WTC11 (cell line): ENCODE results near the gene TMEM92.

ENCODE experiments used
- CTCF ChIP-seq: fragments of 200-600 bp; IDR thresholded peaks from 2 replicates; pipeline ENCODE4 v1.8.0; 2022; ENCODE audit warnings: antibody characterized with exemption
- E2F1 ChIP-seq: sonication (generic); formaldehyde crosslinking; IDR thresholded peaks from 2 replicates; pipeline ENCODE4 v1.8.0; 2022; ENCODE audit warnings: mild to moderate bottlenecking, missing genetic modification reagents
- ESRRA ChIP-seq: sonication (generic); formaldehyde crosslinking; IDR thresholded peaks from 2 replicates; pipeline ENCODE4 v1.8.1; 2022; ENCODE audit warnings: mild to moderate bottlenecking, missing genetic modification reagents, borderline replicate concordance
- FOXK1 ChIP-seq: sonication (generic); formaldehyde crosslinking; IDR thresholded peaks from 2 replicates; pipeline ENCODE4 v1.8.0; 2022; ENCODE audit warnings: mild to moderate bottlenecking, moderate library complexity, missing genetic modification reagents
- MLX ChIP-seq: sonication (generic); formaldehyde crosslinking; IDR thresholded peaks from 2 replicates; pipeline ENCODE4 v1.8.1; 2023; ENCODE audit warnings: mild to moderate bottlenecking, missing genetic modification reagents, moderate library complexity
- NR1H2 ChIP-seq: sonication (generic); formaldehyde crosslinking; IDR thresholded peaks from 2 replicates; pipeline ENCODE4 v1.9.0; 2021; ENCODE audit warnings: mild to moderate bottlenecking, moderate library complexity, missing genetic modification reagents
- NR2C2 ChIP-seq: sonication (generic); formaldehyde crosslinking; IDR thresholded peaks from 2 replicates; pipeline ENCODE4 v1.8.0; 2022; ENCODE audit warnings: mild to moderate bottlenecking, missing genetic modification reagents
- NR3C1 ChIP-seq: sonication (generic); formaldehyde crosslinking; conservative IDR thresholded peaks from 2 replicates; pipeline ENCODE4 v1.8.1; 2023; ENCODE audit warnings: low read depth, mild to moderate bottlenecking, missing genetic modification reagents
- PRDM15 ChIP-seq: sonication (generic); formaldehyde crosslinking; IDR thresholded peaks from 2 replicates; pipeline ENCODE4 v1.8.0; 2022; ENCODE audit warnings: missing genetic modification reagents
- TEAD1 ChIP-seq: sonication (generic); formaldehyde crosslinking; IDR thresholded peaks from 2 replicates; pipeline ENCODE4 v1.8.0; 2022; ENCODE audit warnings: mild to moderate bottlenecking, missing genetic modification reagents
- ZBTB21 ChIP-seq: sonication (generic); formaldehyde crosslinking; IDR thresholded peaks from 2 replicates; pipeline ENCODE4 v1.8.1; 2023; ENCODE audit warnings: mild to moderate bottlenecking, missing genetic modification reagents, borderline replicate concordance
- ZBTB43 ChIP-seq: sonication (generic); formaldehyde crosslinking; IDR thresholded peaks from 2 replicates; pipeline ENCODE4 v1.8.1; 2023; ENCODE audit warnings: mild to moderate bottlenecking, missing genetic modification reagents
- ZNF317 ChIP-seq: sonication (generic); formaldehyde crosslinking; IDR thresholded peaks from 2 replicates; pipeline ENCODE4 v1.8.1; 2023; ENCODE audit warnings: low read depth, mild to moderate bottlenecking, moderate library complexity, missing genetic modification reagents, borderline replicate concordance
- ZNF423 ChIP-seq: fragments of 250-450 bp; sonication (Bioruptor Pico); IDR thresholded peaks from 2 replicates; pipeline ENCODE4 v2.1.2; 2022; ENCODE audit warnings: mild to moderate bottlenecking, moderate library complexity

GRCh38 chr17:50285941-50286340, 11.7 kb downstream of the TMEM92 start:
- TF ChIP-seq CTCF = no peak
- no peak for TF ChIP-seq ZBTB21 (CRISPR knock-in tag)
- TF ChIP-seq MLX (CRISPR knock-in tag) = no peak
- no peak for TF ChIP-seq FOXK1 (CRISPR knock-in tag)
- no peak for TF ChIP-seq ZNF423 (CRISPR knock-in tag)
- TF ChIP-seq ZNF317 (CRISPR knock-in tag) = no peak
- no peak for TF ChIP-seq ZBTB43 (CRISPR knock-in tag)
- no peak for TF ChIP-seq TEAD1 (CRISPR knock-in tag)
- TF ChIP-seq NR3C1 (CRISPR knock-in tag) = no peak
- TF ChIP-seq PRDM15 = no peak
- TF ChIP-seq NR1H2 (CRISPR knock-in tag) = no peak
- TF ChIP-seq NR2C2 (CRISPR knock-in tag) = no peak
- TF ChIP-seq ESRRA (CRISPR knock-in tag) = no peak
- TF ChIP-seq E2F1 (CRISPR knock-in tag) = no peak
